ENCODE results near the gene RFX5. TPM values are rescaled to one million over a fixed set of nuclear protein-coding genes. Genes with fewer than 3 reads are reported as not detected.

RFX5 gene
- total and polyA plus RNA-seq, 2 donors (not counting 1 experiment from before 2014, with no cell fraction given) = 181 to 207 TPM

- Mint-ChIP-seq H3K4me1 (peaks cover 27% of the 10 kb centered on the region), H3K27ac (no peak overlapping the region), H3K9me3 (ENCODE audit: insufficient read depth) (no peaks in the 10 kb centered on the region), H3K27me3 (no peaks in the 10 kb centered on the region), H3K4me3 (no peak overlapping the region)
- 96% methylated on average over 17 of the region's 17 CpGs for WGBS (ENCODE audit: insufficient coverage)
- POLR2A ChIA-PET = no interaction called here
- H3K4me3 ChIP-seq (ENCODE audit: control extremely low read depth in 1 of 5, extremely low read depth in 1 of 5, insufficient read depth in 1 of 5, low read depth in 2 of 5, low read length in 4 of 5) = no peak overlapping the region
- no peak overlapping the region for H2AFZ ChIP-seq (ENCODE audit: insufficient read depth, low read depth, low read length, poor library complexity, severe bottlenecking)
- DNase-seq (no peak), ATAC-seq (ENCODE audit: low read depth) (no peak)
- no peaks in the 10 kb centered on the region for H3K4me1 ChIP-seq (ENCODE audit: control insufficient read depth in 2 of 2, insufficient read depth in 2 of 2, low read length in 2 of 2)
- H3K79me2 ChIP-seq (ENCODE audit: control insufficient read depth, insufficient read depth, low read length) = peaks cover 78% of the 10 kb centered on the region
- intact Hi-C loops (cut with micrococcal nuclease) = no loop called here
- CTCF ChIA-PET = interaction anchor here (1.8 to 7.8 kb wide), 2 partner anchors 14 to 25 kb away, joined by 4 to 45 read pairs; no protein-coding TSS in a partner anchor
- H3K9ac ChIP-seq (ENCODE audit: low read length) = no peak overlapping the region
- H3K4me2 ChIP-seq (replicated peaks; ENCODE audit: low read depth, low read length, poor library complexity, severe bottlenecking) = no peak overlapping the region
- no peak overlapping the region for H3K27ac ChIP-seq (ENCODE audit: low read length in 2 of 2)
- no peaks in the 10 kb centered on the region for H3K9me3 ChIP-seq (ENCODE audit: control extremely low read depth in 1 of 3, control insufficient read depth in 2 of 3, insufficient read depth in 1 of 3, low read length in 2 of 3)
- H3K27me3 ChIP-seq (replicated peaks in 1 of 4; ENCODE audit: control extremely low read depth in 1 of 4, control insufficient read depth in 3 of 4, insufficient read depth in 4 of 4, low read length in 3 of 4) = no peaks in the 10 kb centered on the region
- peaks cover 66% of the 10 kb centered on the region for H4K20me1 ChIP-seq (ENCODE audit: control insufficient read depth, insufficient read depth, low read length, poor library complexity, severe bottlenecking)
- TF ChIP-seq EZH2 (IDR thresholded peaks at IDR 0.05; ENCODE audit: borderline replicate concordance, insufficient read depth, low read depth, low read length, poor library complexity, severe bottlenecking) (no peak), CTCF (IDR thresholded peaks at IDR 0.05) (no peak)
- peaks cover 6 to 81% of the 10 kb centered on the region in 2 experiments for H3K36me3 ChIP-seq (replicated peaks in 1 of 2; ENCODE audit: control extremely low read depth in 1 of 2, control insufficient read depth in 1 of 2, extremely low read depth in 1 of 2, insufficient read depth in 2 of 2, low read length in 1 of 2)
Observed at GRCh38 chr1:151315565-151316235, 31.4 kb downstream of the RFX5 start.

- no peak overlapping the region for H3K27ac ChIP-seq (ENCODE audit: low read length in 2 of 2)
- H3K79me2 ChIP-seq (ENCODE audit: control insufficient read depth, insufficient read depth, low read length) = peaks cover 76% of the 10 kb centered on the region
- TF ChIP-seq CTCF (IDR thresholded peaks at IDR 0.05) (no peak), EZH2 (IDR thresholded peaks at IDR 0.05; ENCODE audit: borderline replicate concordance, insufficient read depth, low read depth, low read length, poor library complexity, severe bottlenecking) (no peak)
- H3K27me3 ChIP-seq (replicated peaks in 1 of 4; ENCODE audit: control extremely low read depth in 1 of 4, control insufficient read depth in 3 of 4, insufficient read depth in 4 of 4, low read length in 3 of 4) = no peaks in the 10 kb centered on the region
- ChIA-PET POLR2A (no interaction called here), CTCF (interaction anchor here (1.0 to 7.8 kb wide), 2 partner anchors 13 to 26 kb away, joined by 3 to 45 read pairs; no protein-coding TSS in a partner anchor)
- ATAC-seq (ENCODE audit: low read depth) (no peak), DNase-seq (no peak)
- 60% methylated on average over 1 of the region's 3 CpGs for WGBS (ENCODE audit: insufficient coverage)
- no peak overlapping the region for H2AFZ ChIP-seq (ENCODE audit: insufficient read depth, low read depth, low read length, poor library complexity, severe bottlenecking)
- intact Hi-C loops (cut with micrococcal nuclease) = no loop called here
- H3K36me3 ChIP-seq (replicated peaks in 1 of 2; ENCODE audit: control extremely low read depth in 1 of 2, control insufficient read depth in 1 of 2, extremely low read depth in 1 of 2, insufficient read depth in 2 of 2, low read length in 1 of 2) = peaks cover 2 to 80% of the 10 kb centered on the region in 2 experiments
- H4K20me1 ChIP-seq (ENCODE audit: control insufficient read depth, insufficient read depth, low read length, poor library complexity, severe bottlenecking) = peaks cover 60% of the 10 kb centered on the region
- no peak overlapping the region for H3K27ac Mint-ChIP-seq
- H3K9me3 Mint-ChIP-seq (ENCODE audit: insufficient read depth) = no peaks in the 10 kb centered on the region
- no peak overlapping the region for H3K4me2 ChIP-seq (replicated peaks; ENCODE audit: low read depth, low read length, poor library complexity, severe bottlenecking)
- no peaks in the 10 kb centered on the region for H3K4me1 ChIP-seq (ENCODE audit: control insufficient read depth in 2 of 2, insufficient read depth in 2 of 2, low read length in 2 of 2)
- peaks cover 22% of the 10 kb centered on the region for H3K4me1 Mint-ChIP-seq
- no peak overlapping the region for H3K9ac ChIP-seq (ENCODE audit: low read length)
- no peaks in the 10 kb centered on the region for H3K9me3 ChIP-seq (ENCODE audit: control extremely low read depth in 1 of 3, control insufficient read depth in 2 of 3, insufficient read depth in 1 of 3, low read length in 2 of 3)
- no peak overlapping the region for H3K4me3 Mint-ChIP-seq
- no peaks in the 10 kb centered on the region for H3K27me3 Mint-ChIP-seq
- no peak overlapping the region for H3K4me3 ChIP-seq (ENCODE audit: control extremely low read depth in 1 of 5, extremely low read depth in 1 of 5, insufficient read depth in 1 of 5, low read depth in 2 of 5, low read length in 4 of 5)
Observed at GRCh38 chr1:151314137-151314875, 32.7 kb downstream of the RFX5 start.

Data from B cell (primary cell).